ENCODE data around the gene CUL2.
"Not testable (repeated sequence)": the region's sequence is repeated elsewhere in the genome, so short reads cannot be mapped to it uniquely, and the experiment has no call there.

The CUL2 gene

GRCh38 chr10:35017608-35018007 is 72.5 kb downstream of the CUL2 start:
- no peak for DNase-seq

DNA sequence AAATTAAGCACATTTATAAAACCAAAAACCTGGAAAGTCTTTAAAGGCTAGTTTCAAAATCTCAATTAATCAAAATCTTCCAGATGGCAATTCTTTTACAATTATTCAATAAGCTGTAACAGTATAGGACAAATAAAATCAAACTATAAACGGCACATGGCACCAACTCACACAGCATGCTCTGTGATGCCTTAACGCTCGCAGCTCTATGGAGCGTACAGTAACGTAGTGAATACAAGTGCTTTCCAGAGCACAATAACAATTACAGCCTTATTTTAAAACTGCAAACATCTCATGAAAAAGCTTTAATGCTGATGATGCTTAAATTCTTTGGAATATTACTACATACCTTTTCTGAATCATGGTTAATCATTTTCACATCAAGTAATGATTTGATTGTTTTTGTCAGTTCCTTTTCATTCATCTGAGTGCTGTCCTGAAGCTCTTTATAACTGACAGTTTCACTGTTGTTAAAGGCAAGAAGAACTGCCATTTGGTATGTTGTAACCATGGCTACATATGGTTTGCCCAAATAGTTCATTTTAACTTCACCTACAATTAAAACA is 74.2 kb downstream of the CUL2 start:
- DNase-seq: no peak

GRCh38 chr10:35012781-35013180 is 77.4 kb downstream of the CUL2 start:
- no peak for DNase-seq

GRCh38 chr10:35011771-35012191 is 78.4 kb downstream of the CUL2 start:
- no peak for DNase-seq

DNA sequence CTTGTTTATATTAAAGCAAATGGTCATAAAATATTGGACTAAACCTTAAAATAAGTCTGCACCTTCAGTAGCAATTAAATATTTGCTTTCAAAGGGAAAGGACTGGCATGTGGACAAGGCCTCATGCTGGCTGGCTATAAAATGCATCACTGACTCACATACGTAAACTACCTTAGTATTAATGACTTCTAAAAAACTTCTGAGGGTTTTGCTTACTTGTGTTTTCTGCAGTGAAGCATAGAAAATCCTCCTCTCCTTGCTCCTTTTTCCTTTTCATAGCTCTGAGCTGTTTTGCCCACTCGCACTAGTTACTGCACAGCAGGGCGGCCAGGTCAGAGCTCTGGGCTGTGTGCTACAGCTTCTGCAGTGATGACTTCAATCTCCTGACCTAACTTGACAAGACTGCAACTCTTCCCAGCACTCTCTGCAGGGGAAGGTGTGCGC is 82.3 kb downstream of the CUL2 start:
- DNase-seq: no peak

- no peak for DNase-seq
Measured at GRCh38 chr10:35006836-35007235, 83.3 kb downstream of the CUL2 start.

- DNase-seq: no peak
Measured at GRCh38 chr10:35005868-35006267, 84.3 kb downstream of the CUL2 start.

DNA sequence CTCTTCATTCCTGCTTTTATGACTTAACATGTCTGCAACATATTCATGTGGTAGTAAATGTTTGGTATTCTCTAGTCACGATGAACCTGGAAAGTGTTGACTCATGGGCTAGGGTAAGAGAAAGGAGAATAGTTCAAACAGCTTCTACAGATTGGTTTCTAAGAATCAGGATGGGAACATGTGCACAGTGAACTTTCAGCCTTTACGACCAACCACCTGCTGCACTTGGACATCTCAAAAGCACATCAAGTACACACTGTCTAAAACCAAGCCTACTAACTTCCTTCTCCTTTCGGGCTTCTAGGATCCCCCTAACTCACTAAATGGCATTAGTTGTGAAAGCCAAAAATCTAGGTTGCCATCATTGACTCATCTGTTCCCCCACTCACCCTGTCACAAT is 85.5 kb downstream of the CUL2 start:
- no peak for DNase-seq

DNA sequence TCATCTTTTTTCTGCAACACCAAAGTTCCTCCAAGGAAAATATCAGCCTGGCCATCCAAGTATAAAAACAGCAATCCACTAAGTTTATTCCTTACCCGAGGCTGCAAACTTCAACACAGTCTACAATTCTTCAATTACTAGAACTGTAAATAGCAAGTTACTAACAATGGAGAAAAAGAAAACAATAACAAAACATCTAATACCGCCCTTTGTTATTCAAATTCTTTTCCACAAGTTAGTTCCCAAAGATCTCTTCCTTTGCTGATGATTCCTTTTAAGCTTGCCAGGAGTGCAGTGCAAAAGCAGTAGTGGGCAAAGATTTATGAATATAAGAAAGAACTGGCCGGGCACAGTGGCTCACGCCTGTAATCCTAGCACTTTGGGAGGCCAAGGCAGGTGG is 86.2 kb downstream of the CUL2 start:
- DNase-seq: no peak

DNA sequence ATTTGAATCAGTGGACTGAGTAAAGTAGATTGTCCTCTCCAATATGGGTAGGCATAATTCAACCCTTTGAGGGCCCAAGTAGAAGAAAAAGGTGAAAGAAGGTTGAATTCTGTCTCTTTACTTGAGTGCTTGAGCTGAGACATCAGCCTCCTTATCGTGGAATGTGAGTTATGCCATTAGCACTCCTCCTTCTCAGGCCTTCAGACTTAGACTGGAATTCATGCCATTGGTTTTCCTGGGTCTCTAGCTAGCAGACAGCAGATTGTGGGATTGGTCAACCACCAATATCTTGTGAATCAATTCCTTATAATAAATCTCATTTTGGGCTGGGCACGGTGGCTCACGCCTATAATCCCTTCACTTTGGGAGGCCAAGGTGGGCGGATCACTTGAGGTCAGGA is 89.2 kb downstream of the CUL2 start:
- no peak for DNase-seq

DNA sequence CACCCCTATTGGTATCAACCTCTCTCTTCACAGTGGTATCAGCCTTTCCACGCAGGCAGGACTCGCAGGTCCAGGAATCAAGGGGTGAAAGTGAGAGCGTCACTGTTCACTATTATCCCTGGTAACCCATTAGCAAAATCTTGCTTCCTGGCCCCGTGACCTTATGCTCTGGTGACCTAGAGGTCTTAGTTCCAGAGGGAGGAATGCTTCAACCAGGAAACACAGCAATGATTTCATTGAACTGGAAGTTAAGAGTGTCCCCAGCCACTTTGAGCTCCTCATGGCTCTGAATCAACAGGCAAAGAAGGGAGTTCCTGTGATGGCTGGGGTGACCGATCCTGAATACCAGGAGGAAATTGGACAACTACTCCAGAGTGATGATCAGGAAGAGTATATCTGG is 90.6 kb downstream of the CUL2 start:
- DNase-seq: no peak

GRCh38 chr10:34998940-34999339 is 91.2 kb downstream of the CUL2 start:
- no peak for DNase-seq

- DNase-seq: no peak
Measured at GRCh38 chr10:34996843-34997242, 93.3 kb downstream of the CUL2 start.

DNA sequence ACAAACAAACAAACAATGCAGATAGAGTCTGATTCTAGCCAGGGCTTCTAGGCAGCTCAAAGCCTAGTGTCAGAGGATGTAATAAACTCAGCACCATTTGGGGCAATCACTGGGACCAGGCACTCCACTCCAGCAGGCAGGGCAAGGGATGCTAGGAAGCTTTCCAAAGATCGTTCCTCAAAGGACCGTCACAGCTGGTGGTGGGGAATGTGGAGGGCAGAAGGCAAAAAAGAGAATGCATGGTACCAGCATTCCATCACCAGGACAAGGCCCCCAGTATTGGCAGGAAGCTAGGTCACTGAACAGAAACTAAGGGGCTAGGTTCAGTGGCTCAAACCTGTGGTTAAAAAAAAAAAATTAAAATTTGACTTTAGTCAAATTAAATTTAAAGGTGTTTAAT is 94.2 kb downstream of the CUL2 start:
- DNase-seq: no peak

DNA sequence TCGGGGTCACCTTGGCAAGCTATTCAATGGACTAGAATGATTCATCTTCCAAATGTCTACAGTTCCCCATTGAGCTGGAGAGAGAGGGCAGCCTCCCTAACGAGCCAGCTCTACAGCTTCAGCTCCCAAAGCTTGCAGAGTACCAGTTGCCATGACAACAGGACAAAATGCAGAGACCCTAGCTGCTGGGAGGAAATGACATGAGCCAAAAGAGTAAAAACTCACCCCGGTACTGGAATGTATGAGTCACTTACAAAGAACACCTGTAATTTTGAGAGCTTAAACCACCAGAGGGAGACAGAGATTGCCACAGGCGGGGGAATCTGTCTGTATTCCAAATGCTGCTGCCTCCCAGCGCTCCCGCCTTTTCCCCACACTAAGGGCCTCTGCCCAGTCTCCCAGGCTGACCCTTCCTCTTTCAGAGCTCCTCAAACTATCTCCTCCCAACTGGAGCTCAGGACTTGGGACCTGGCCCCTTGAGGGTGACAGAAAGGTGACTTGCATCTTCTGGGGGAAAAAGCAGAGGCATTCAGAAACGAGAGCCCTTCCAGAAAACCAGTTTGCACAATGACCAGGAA is 95.5 kb downstream of the CUL2 start:
- no peak for DNase-seq

DNA sequence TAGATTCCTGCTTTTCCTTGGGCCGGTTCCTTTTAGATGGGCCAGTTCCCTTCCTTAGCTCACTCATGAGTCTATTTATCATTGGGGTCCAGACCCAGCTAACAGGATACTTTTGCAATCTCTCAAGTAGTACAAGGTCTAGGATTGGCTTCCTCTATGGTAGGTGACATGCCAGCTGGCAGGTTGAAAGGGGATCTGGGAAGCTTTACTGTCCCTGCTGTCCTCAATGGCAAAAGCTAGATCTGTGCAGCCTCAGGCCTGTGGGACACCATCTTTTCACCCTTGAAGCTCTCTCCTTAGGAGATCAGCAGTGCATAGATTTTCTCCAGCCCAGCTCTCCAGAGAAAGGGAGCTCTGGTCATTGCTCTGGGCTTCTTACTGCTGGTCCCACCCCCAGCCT is 96.4 kb downstream of the CUL2 start:
- no peak for DNase-seq

DNA sequence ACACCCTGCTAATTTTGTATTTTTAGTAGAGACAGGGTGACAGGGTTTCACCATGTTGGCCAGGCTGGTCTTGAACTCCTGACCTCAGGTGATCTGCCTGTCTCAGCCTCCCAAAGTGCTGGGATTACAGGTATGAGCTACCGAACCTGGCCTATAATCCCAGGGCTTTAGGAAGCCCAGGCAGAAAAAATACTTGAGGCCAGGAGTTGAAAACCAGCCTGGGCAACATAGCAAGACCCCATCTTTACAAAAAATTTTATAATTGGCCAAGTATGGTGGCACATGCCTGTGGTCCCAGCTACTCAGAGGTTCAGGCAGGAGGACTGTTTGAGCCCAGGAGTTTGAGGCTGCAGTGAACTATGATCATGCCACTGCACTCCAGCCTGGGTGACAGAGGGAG is 99.0 kb downstream of the CUL2 start:
- not testable (repeated sequence) for DNase-seq

- DNase-seq: no peak
Measured at GRCh38 chr10:34988397-34989067, 101.6 kb downstream of the CUL2 start.

GRCh38 chr10:34985823-34986222 is 104.3 kb downstream of the CUL2 start:
- DNase-seq: no peak

- no peak for DNase-seq
Measured at GRCh38 chr10:34985146-34985545, 105.0 kb downstream of the CUL2 start.

DNA sequence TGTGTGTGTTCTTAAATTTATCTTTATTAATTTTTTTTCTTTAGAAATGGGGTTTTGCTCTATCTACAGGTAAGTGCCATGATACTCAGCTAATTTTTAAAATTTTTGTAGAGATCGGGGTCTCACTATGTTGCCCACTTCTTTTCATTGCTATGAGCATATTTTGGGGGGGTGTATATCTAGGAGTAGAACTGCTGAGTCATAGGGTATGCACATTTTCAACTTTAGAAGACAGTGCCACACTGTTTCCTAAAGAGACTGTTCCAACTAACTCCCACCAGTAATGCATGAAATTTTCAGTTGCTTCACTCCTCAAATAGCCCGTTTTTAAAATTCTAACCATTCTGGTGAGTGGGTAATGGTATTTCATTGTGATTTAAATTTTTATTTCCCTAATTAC is 108.3 kb downstream of the CUL2 start:
- DNase-seq: no peak

DNA sequence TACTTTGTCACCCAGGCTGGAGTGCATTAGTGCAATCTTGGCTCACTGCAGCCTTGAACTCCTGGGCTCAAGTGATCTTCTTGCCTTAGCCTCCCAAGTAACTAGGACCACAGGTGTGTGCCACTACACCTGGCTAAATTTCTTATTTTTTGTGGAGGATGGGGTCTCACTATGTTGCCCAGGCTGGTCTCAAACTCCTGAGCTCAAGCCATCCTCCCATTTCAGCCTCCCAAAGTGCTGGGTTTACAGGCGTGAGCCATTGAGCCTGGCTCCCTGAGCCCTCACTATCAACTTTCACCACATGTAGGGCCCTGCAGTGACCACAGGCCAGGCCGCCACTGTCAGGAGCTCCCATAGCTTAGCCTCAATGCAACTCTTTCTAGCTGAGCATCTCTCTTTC is 110.2 kb downstream of the CUL2 start:
- no peak for DNase-seq

- DNase-seq: no peak
Measured at GRCh38 chr10:34978080-34978479, 112.1 kb downstream of the CUL2 start.

DNA sequence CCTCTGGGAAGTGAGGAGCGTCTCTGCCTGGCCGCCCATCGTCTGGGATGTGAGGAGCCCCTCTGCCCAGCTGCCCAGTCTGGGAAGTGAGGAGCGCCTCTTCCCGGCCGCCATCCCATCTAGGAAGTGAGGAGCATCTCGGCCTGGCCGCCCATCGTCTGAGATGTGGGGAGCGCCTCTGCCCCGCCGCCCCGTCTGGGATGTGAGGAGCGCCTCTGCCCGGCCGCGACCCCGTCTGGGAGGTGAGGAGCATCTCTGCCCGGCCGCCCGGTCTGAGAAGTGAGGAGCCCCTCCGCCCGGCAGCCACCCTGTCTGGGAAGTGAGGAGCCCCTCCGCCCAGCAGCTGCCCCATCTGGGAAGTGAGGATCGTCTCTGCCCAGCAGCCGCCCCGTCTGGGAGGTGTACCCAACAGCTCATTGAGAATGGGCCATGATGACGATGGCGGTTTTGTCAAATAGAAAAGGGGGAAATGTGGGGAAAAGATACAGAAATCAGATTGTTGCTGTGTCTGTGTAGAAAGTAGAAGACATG is 113.7 kb downstream of the CUL2 start:
- DNase-seq: not testable (repeated sequence)

All from cortex of kidney (tissue), 1 donor.